ENCODE measurements around the gene MAST4. TPM values are rescaled to one million over a fixed set of nuclear protein-coding genes. Genes with fewer than 3 reads are reported as not detected.

MAST4 gene
- total and polyA plus RNA-seq, 8 donors, result 5.9 to 29.7 (median 10.0) TPM

- no peak for FAIRE-seq
- Histone ChIP-seq H3K27ac (no peak overlapping the region), H3K4me1 (peaks cover 0 to 5% (median 5%) of the 10 kb centered on the region in 3 donors), H3K27me3 (no peaks in the 10 kb centered on the region), H3K4me3 (no peak overlapping the region), H3K9me3 (no peaks in the 10 kb centered on the region), H3K36me3 (peaks cover 0 to 21% (median 0%) of the 10 kb centered on the region in 3 donors)
- ATAC-seq, result peak; percentile 70 to 86 (median 80)
- TF ChIP-seq CTCF (IDR thresholded peaks at IDR 0.05), result peak; percentile 54 to 73 (median 66)
- WGBS, 2 donors, result 41% methylated on average over 5 of the region's 5 CpGs
- intact Hi-C loops (cut with DNase I), result loop anchor here in 1 of 3 donors (10.0 kb wide), 1 partner anchor 48 kb away; no protein-coding TSS in a partner anchor
- DNase-seq, result peak in 1 of 6 donors; percentile 41
Measured at GRCh38 chr5:67156976-67157583, 560.9 kb downstream of the MAST4 start.

- peaks cover 0 to 14% (median 3%) of the 10 kb centered on the region in 3 donors for H3K36me3 ChIP-seq
- H3K4me3 ChIP-seq, result no peak overlapping the region
- H3K4me1 ChIP-seq, result peaks cover 0 to 5% (median 5%) of the 10 kb centered on the region in 3 donors
- no peak for DNase-seq
- intact Hi-C loops (cut with DNase I), result no loop called here
- TF ChIP-seq CTCF (IDR thresholded peaks at IDR 0.05), result no peak
- no peak overlapping the region for H3K27ac ChIP-seq
- no peaks in the 10 kb centered on the region for H3K27me3 ChIP-seq
- ATAC-seq, result no peak
- H3K9me3 ChIP-seq, result no peaks in the 10 kb centered on the region
- FAIRE-seq, result no peak
- 80 to 91% methylated on average over 3 of the region's 3 CpGs for WGBS, 2 donors
Measured at GRCh38 chr5:67160272-67160671, 564.1 kb downstream of the MAST4 start.

GRCh38 chr5:67160985-67161384 lies 564.8 kb downstream of the MAST4 start:
- 41 to 52% methylated on average over 3 of the region's 3 CpGs for WGBS, 2 donors
- intact Hi-C loops (cut with DNase I), result no loop called here
- H3K27me3 ChIP-seq, result no peaks in the 10 kb centered on the region
- ATAC-seq, result peak in 1 of 4 donors; percentile 40
- H3K27ac ChIP-seq, result no peak overlapping the region
- TF ChIP-seq CTCF (IDR thresholded peaks at IDR 0.05), result no peak
- H3K9me3 ChIP-seq, result no peaks in the 10 kb centered on the region
- no peak for FAIRE-seq
- peaks cover 0 to 14% (median 3%) of the 10 kb centered on the region in 3 donors for H3K36me3 ChIP-seq
- DNase-seq, result no peak
- H3K4me1 ChIP-seq, result peaks cover 0 to 5% (median 5%) of the 10 kb centered on the region in 3 donors
- H3K4me3 ChIP-seq, result no peak overlapping the region

GRCh38 chr5:67161767-67162166 lies 565.6 kb downstream of the MAST4 start:
- H3K9me3 ChIP-seq, result no peaks in the 10 kb centered on the region

More at GRCh38 chr5:67161767-67162166, 565.6 kb downstream of the MAST4 start:
- whole genome bisulfite sequencing, 2 donors, result 92 to 96% methylated on average over 5 of the region's 5 CpGs
- no peak for TF ChIP-seq CTCF (IDR thresholded peaks at IDR 0.05)
- DNase-seq (no peak), ATAC-seq (no peak), FAIRE-seq (no peak)
- Histone ChIP-seq H3K27me3 (no peaks in the 10 kb centered on the region), H3K4me1 (peaks cover 0 to 5% (median 5%) of the 10 kb centered on the region in 3 donors), H3K27ac (no peak overlapping the region), H3K36me3 (peaks cover 0 to 14% (median 3%) of the 10 kb centered on the region in 3 donors), H3K4me3 (no peak overlapping the region)
- intact Hi-C loops (cut with DNase I), result no loop called here

Measured in pancreas (tissue), 10 donors.